MM.1S (cell line): ENCODE measurements around the gene ECHDC3.

Source experiments
- DNase-seq: peaks from one replicate; pipeline ENCODE4 v3.0.0-alpha.2; 2015
- H2AFZ ChIP-seq: fragments of 300-600 bp; sonication (generic); 2 replicates; pipeline ENCODE4 v1.6.0; 2016; ENCODE audit warnings: antibody characterized with exemption, low read length
- H3F3A ChIP-seq: fragments of 300-600 bp; sonication (generic); 2 replicates; pipeline ENCODE4 v1.6.1; 2016; ENCODE audit warnings: mild to moderate bottlenecking, antibody characterized with exemption, low read length, moderate library complexity, mixed read lengths; ENCODE audit not compliant: insufficient read depth
- H3K27ac ChIP-seq: fragments of 300-600 bp; sonication (generic); 2 replicates; pipeline ENCODE4 v1.5.1; 2016; ENCODE audit warnings: mild to moderate bottlenecking, low read length
- H3K27me3 ChIP-seq: fragments of 300-600 bp; sonication (generic); replicated peaks from 2 replicates; pipeline ENCODE4 v1.6.0; 2016; ENCODE audit warnings: low read length; ENCODE audit not compliant: insufficient read depth
- H3K36me3 ChIP-seq: fragments of 300-600 bp; sonication (generic); replicated peaks from 2 replicates; pipeline ENCODE4 v1.6.1; 2016; ENCODE audit warnings: mild to moderate bottlenecking, low read length, mixed read lengths; ENCODE audit not compliant: insufficient read depth
- H3K4me1 ChIP-seq: fragments of 300-600 bp; sonication (generic); 2 replicates; pipeline ENCODE4 v1.6.1; 2016; ENCODE audit warnings: low read length, mixed read lengths
- H3K4me2 ChIP-seq: fragments of 300-600 bp; sonication (generic); 2 replicates; pipeline ENCODE4 v1.6.0; 2016; ENCODE audit warnings: low read depth, low read length
- H3K4me3 ChIP-seq: fragments of 300-600 bp; sonication (generic); 2 replicates; pipeline ENCODE4 v1.5.1; 2016; ENCODE audit warnings: low read length, mixed read lengths
- H3K79me2 ChIP-seq: fragments of 300-600 bp; sonication (generic); 2 replicates; pipeline ENCODE4 v1.6.1; 2016; ENCODE audit warnings: mixed run types, low read length, mixed read lengths
- H3K9ac ChIP-seq: fragments of 300-600 bp; sonication (generic); 2 replicates; pipeline ENCODE4 v1.6.1; 2016; ENCODE audit warnings: low read length, mixed read lengths
- H3K9me2 ChIP-seq: fragments of 300-600 bp; sonication (generic); replicated peaks from 2 replicates; pipeline ENCODE4 v1.6.1; 2016; ENCODE audit warnings: mild to moderate bottlenecking, low read length, mixed read lengths; ENCODE audit not compliant: insufficient read depth
- H3K9me3 ChIP-seq: fragments of 300-600 bp; sonication (generic); replicated peaks from 2 replicates; pipeline ENCODE4 v1.6.1; 2016; ENCODE audit warnings: mild to moderate bottlenecking, low read length, mixed read lengths; ENCODE audit not compliant: insufficient read depth
- H4K20me1 ChIP-seq: fragments of 300-600 bp; sonication (generic); 2 replicates; pipeline ENCODE4 v1.6.1; 2016; ENCODE audit warnings: mild to moderate bottlenecking, low read length, moderate library complexity, mixed read lengths; ENCODE audit not compliant: insufficient read depth
- EZH2 ChIP-seq: fragments of 300-600 bp; sonication (generic); optimal IDR thresholded peaks from 2 replicates; pipeline ENCODE3; 2017; ENCODE audit warnings: low read depth, mild to moderate bottlenecking, antibody characterized with exemption, low read length, mixed read lengths
- EZH2phosphoT487 ChIP-seq: fragments of 300-600 bp; sonication (generic); IDR thresholded peaks from 2 replicates; pipeline ENCODE4 v1.6.1; 2018; ENCODE audit warnings: antibody characterized with exemption, low read length
- TF ChIP-seq, protein P1 (sequence below): fragments of 300-600 bp; sonication (generic); IDR thresholded peaks from 2 replicates; pipeline ENCODE4 v1.5.1; 2016; ENCODE audit warnings: antibody characterized with exemption, low read length, mixed read lengths

Gene ECHDC3

DNA sequence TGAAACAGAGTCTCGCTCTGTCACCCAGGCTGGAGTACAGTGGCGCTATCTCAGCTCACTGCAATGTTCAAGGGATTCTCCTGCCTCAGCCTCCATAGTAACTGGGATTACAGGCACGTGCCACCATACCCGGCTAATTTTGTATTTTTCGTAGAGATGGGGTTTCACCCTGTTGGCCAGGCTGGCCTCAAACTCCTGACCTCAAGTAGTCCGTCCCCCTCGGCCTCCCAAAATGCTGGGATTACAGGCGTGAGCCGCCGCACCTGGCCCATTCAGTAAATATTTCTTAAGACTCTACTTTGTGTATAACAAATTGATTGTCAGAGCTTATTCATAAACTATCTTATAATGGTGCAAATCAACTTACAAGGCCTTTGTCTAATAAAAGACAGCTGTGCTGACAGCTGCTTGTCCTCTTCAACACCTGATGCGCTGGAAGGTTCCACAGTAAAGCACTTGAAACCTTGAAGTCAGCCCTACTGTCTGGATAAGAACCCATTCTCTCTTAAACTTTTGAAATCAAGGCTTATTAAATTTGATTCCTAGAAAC is 14.7 kb downstream of the ECHDC3 start:
- no peak overlapping the region for H2AFZ ChIP-seq
- H3K9me2 ChIP-seq: no peaks in the 10 kb centered on the region
- no peaks in the 10 kb centered on the region for H3K79me2 ChIP-seq
- TF ChIP-seq EZH2phosphoT487 (no peak), EZH2 (no peak)
- TF ChIP-seq, protein P1, sequence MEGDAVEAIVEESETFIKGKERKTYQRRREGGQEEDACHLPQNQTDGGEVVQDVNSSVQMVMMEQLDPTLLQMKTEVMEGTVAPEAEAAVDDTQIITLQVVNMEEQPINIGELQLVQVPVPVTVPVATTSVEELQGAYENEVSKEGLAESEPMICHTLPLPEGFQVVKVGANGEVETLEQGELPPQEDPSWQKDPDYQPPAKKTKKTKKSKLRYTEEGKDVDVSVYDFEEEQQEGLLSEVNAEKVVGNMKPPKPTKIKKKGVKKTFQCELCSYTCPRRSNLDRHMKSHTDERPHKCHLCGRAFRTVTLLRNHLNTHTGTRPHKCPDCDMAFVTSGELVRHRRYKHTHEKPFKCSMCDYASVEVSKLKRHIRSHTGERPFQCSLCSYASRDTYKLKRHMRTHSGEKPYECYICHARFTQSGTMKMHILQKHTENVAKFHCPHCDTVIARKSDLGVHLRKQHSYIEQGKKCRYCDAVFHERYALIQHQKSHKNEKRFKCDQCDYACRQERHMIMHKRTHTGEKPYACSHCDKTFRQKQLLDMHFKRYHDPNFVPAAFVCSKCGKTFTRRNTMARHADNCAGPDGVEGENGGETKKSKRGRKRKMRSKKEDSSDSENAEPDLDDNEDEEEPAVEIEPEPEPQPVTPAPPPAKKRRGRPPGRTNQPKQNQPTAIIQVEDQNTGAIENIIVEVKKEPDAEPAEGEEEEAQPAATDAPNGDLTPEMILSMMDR: no peak
- no peaks in the 10 kb centered on the region for H3K36me3 ChIP-seq
- no peak for DNase-seq
- no peak overlapping the region for H3K9ac ChIP-seq
- no peaks in the 10 kb centered on the region for H3K9me3 ChIP-seq
- 0 out of 2 replicates have a peak, but pooled peaks cover 5% of the 10 kb centered on the region for H3K27me3 ChIP-seq
- no peak overlapping the region for H3K4me3 ChIP-seq
- no peaks in the 10 kb centered on the region for H3K4me1 ChIP-seq
- H3F3A ChIP-seq: no peaks in the 10 kb centered on the region
- no peaks in the 10 kb centered on the region for H4K20me1 ChIP-seq
- no peak overlapping the region for H3K27ac ChIP-seq
- H3K4me2 ChIP-seq: no peak overlapping the region

DNA sequence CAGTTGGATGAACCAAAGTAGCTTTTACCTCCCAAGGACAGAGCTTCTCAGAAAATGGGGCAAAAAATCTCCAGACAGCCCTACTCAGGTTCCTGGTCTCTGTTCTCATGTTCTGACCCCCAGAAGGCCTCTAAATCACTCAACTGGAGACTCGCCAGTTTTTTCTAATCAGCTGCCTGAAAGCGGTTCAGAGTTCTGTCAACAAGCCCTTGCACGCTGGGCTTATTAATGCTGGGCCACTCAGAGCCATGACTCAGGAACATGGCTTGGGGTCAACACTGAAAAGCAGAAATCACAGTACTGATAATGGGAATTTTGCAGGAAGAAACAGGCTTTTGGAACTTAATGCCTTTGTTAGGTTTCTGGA is 15.3 kb downstream of the ECHDC3 start:
- H3K79me2 ChIP-seq: no peaks in the 10 kb centered on the region
- no peak overlapping the region for H3K9ac ChIP-seq
- H3K4me3 ChIP-seq: no peak overlapping the region
- no peaks in the 10 kb centered on the region for H3K9me3 ChIP-seq
- no peaks in the 10 kb centered on the region for H4K20me1 ChIP-seq
- no peaks in the 10 kb centered on the region for H3K4me1 ChIP-seq
- no peak overlapping the region for H3K27ac ChIP-seq
- 0 out of 2 replicates have a peak, but pooled peaks cover 5% of the 10 kb centered on the region for H3K27me3 ChIP-seq
- H2AFZ ChIP-seq: no peak overlapping the region
- no peaks in the 10 kb centered on the region for H3F3A ChIP-seq
- no peak for DNase-seq
- TF ChIP-seq EZH2 (no peak), EZH2phosphoT487 (no peak)
- TF ChIP-seq, protein P1: no peak
- no peaks in the 10 kb centered on the region for H3K36me3 ChIP-seq
- H3K9me2 ChIP-seq: no peaks in the 10 kb centered on the region
- no peak overlapping the region for H3K4me2 ChIP-seq

DNA sequence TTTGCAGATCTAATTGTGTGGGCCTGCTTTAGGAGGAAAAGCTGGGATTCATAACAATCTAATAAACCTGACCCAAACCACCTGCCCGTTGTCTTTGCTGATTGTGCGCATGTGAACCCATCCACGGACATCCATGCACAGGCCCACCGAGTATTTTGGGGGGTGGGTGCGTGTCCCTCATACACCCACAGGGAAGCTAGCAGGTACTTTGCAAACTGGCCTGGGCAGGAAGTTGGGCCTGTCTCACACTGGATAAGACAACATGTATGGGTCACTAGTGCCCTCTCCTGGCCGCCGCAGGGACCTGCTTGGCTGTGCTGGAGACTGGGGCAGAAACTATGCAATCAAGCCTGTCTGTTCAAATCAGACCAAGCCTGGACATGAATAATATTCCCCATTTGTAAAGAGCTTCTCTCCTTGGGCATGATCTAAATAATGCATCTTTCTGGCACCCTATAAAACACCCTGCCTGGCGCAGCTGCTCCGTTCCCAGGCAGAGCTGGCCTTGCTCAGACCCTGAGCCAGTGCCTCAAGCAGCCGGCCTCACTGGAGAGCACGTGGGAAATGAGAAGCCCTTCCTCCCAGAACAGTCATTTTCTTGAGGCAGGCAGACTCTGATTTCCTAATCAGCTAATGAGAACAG is 15.8 kb downstream of the ECHDC3 start:
- no peaks in the 10 kb centered on the region for H4K20me1 ChIP-seq
- H3F3A ChIP-seq: no peaks in the 10 kb centered on the region
- H2AFZ ChIP-seq: no peak overlapping the region
- H3K27me3 ChIP-seq: 0 out of 2 replicates have a peak, but pooled peaks cover 5% of the 10 kb centered on the region
- no peaks in the 10 kb centered on the region for H3K9me2 ChIP-seq
- TF ChIP-seq EZH2: no peak
- TF ChIP-seq, protein P1: peak; percentile 92
- TF ChIP-seq EZH2phosphoT487: no peak
- H3K36me3 ChIP-seq: no peaks in the 10 kb centered on the region
- no peak overlapping the region for H3K27ac ChIP-seq
- no peaks in the 10 kb centered on the region for H3K9me3 ChIP-seq
- H3K4me3 ChIP-seq: no peak overlapping the region
- no peaks in the 10 kb centered on the region for H3K4me1 ChIP-seq
- H3K9ac ChIP-seq: no peak overlapping the region
- peak; percentile 77 for DNase-seq
- H3K79me2 ChIP-seq: no peaks in the 10 kb centered on the region
- no peak overlapping the region for H3K4me2 ChIP-seq
